ENCODE results near the gene WNT9B.

Gene WNT9B

DNA sequence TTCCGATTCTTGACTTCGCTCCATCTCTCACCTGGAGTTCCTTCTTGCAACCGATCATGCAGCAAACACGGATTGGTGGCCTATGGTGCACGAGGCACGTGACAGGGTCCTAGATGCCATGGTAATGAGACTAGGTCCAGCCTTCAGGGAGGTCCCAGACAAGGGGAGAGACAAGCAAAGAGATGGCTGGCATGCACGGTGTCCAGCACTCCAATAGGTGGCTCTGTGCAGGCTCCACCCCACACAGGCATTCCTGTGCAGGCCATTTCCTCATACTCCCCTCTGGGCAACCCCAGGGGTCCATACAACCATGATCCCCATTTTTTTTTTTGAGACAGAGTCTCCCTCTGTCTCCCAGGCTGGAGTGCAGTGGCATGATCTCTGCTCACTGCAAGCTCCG is 31.3 kb downstream of the WNT9B start:
- DNase-seq (ENCODE audit: low read depth): no peak

DNA sequence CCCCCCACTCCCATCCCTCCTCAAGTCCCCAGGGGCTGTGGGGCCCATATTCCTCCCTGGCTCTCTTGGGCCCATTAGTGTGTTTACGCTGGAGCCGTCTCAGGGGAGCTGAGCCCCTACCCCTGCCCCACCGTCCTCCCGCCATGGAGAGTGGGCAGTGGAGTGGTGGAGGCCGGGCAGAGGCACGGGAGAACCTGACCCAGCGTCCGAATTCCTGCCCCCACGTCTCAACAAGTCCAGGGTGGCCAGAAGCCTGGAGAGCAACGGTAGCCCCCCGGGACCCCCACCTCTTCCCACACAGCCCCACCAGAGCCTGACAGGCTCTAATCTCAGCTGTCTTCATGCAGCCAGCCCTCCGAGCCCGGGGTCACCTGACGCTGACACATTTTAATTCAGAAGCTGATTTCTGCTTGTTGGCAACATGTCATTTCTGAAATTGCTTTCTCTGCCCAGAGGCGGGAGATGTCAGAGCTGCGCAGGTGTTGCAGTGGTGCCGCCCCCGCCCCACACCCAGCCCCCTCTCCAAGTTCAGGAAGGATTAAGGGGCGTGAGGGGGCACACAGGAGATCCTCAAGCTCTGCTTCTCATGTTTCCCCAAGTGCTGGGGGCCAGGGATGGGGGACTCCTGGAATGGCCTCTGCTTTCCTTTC is 32.6 kb downstream of the WNT9B start:
- DNase-seq (ENCODE audit: low read depth): no peak

DNA sequence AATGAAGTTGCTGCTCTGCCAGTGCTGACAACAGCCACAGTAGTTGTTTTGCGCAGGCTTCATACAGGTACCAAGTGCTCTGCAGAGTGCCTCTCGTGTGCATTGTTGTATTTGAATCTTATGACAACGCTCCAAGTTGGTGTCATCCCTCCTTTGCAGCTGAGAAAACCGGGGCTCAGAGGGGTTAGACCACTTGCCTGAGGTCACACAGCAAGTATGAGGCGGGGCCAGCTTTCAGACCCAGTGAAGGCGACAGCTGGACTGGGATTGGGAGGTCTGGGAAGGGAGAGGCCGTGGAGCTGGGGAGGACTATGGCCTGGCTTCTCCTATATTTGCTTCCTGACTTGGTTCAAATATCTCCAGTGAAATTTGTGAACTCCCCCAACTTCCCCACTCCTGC is 33.2 kb downstream of the WNT9B start:
- DNase-seq (ENCODE audit: low read depth): no peak

DNA sequence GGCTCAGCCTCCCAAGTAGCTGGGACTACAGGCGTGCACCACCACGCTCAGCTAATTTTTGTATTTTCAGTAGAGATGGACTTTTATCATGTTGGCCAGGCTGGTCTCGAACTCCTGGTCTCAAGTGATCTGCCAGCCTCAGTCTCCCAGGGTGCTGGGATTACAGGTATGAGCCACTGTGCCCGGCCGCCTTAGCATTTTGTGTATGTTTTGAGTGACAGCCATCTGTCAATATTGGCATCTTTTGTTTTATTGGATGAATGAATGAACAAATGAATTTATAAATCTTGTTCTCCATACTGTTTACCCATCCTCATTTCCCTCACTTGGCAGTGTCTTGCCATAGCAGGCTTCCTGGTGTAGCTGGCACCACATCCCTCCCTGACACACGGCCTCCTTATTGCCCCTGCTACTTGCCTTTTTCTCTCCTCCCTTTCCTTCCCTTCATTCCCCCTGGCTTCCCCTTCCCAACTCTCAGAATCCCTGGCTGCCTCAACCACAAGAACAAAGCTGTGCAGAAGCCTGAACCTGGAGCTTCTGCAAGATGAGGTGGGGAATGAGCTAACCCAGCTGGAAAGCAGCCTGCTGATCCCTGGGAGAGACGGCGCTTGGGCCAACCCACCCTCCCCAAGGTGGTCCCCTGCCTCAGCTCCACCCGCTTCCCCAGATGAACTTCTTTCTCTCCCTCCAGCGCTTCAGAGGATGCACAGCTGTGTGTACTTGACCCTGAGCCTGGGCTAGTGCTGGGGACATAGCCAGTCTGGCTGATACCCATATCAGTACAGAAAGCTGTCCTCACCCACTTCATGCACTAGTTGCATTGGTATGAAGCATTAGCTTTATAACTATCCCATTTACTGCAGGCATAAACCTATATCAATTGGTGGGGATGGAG is 34.3 kb downstream of the WNT9B start:
- DNase-seq (ENCODE audit: low read depth): no peak

DNA sequence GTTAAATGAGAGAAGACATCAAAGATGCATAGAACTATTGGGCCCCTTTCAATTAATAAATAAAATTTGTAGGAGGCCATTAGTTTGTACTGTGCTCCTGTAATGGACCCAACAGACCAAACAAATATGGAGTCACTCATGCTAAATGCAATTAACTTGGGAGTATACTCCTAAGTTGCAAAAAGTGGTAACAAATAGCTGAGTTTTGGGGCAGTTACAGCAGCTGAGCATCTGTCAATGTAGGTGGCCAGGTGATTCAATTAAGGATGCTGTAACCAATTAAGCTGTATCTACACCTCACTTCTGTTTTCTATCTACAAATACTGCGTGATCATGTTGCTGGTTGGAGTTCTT is 34.9 kb downstream of the WNT9B start:
- no peak for DNase-seq (ENCODE audit: low read depth)

DNA sequence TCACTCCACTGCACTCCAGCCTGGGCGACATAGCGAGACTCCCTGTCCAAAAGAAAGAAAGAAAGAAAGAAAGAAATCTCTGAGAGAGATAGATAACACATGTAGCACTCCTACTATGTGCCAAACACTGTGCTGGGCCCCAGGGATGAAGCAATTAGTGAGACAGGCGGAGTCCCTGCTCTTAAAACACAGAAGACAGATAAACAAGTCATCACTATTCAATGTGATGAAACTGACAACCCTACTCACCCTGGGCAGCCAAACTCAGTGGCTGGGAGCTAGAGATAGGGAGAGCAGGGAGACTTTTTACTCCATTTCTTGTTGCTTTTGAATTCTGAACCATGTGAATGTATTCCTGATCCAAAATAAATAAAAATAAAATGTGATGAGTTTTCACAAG is 36.3 kb downstream of the WNT9B start:
- DNase-seq (ENCODE audit: low read depth): no peak

DNA sequence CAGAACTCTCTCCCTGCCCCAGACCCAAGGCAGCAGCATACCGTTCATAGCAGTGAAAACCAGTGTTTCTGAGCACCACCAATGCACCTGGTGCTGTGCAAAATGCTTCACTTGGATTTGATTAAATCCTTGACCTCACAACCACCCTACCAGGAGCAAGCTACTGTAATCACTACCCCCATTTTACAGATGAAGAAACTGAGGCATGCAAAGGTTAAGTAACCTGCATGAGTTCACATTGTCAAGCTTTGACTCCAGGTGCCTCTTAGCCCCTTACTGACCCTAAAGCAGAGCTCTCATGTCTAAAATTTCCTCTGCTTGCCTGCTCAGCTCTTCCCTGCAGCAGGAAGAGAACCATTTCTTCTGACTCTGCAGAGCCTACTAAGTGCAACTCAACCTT is 37.3 kb downstream of the WNT9B start:
- no peak for DNase-seq (ENCODE audit: low read depth)

DNA sequence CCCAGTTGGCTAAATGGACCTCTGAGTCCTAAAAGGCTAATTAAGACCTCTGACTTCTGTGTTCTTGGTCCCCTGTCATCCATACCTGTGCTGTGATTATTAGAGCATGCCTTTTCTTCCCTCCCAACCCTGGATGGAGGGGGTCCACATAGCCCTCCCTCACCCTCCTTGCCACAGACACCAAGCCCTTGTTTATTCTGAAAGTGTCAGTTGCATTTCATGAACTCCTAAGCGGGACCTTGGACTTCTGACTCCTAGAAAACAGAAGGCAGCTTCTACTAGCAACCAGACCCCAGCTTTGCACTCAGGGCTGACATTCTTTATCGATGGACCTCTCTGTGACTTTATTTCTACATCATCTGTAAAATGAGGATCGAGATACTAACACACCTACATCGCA is 38.1 kb downstream of the WNT9B start:
- DNase-seq (ENCODE audit: low read depth): no peak

DNA sequence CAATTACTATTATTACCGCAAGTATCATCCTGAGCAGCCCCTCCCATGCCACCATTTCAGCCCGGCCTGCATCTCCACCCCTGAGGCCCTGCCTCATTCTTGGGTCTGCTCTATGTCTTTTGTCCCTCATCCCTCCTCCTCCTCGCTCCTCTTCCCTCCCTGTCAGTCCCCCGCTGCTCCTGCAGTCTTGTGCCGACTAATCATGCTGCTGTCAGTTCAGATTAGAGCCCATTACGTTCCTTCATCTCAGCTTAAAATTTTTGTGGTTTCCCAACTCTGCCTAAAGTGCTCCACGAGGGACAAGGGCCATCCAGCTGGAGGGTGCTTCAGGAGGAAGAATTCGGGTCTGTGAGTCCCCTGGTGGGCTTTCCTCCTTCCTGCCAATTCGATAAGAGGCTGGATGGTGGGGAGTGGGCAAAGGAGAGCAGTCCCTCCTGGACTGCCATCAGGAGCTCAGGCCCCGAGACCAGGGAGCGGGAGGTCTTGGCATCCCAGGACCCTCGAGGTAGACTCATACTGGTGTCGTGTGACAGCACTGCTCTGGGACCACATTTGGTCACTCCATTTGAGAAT is 38.7 kb downstream of the WNT9B start:
- no peak for DNase-seq (ENCODE audit: low read depth)

DNA sequence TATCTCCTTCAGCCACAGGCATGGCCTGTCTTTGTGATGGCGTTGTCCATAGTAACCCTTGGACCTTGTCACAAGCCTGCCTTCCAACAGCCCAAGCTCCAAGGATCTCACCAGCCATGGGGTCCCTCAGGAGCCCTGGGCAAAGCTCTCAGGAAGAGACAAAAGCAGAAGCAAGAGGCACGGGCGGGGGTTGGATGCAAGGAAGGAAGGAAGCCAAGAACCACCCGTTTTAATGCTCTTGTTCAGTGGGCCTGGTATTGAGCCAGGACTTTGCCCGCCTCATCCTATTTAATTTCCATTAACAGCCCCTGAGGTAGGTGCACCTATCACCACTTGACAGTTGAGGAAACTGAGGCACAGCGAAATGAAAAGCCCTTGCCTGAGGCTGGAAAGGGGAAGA is 39.3 kb downstream of the WNT9B start:
- no peak for DNase-seq (ENCODE audit: low read depth)

DNA sequence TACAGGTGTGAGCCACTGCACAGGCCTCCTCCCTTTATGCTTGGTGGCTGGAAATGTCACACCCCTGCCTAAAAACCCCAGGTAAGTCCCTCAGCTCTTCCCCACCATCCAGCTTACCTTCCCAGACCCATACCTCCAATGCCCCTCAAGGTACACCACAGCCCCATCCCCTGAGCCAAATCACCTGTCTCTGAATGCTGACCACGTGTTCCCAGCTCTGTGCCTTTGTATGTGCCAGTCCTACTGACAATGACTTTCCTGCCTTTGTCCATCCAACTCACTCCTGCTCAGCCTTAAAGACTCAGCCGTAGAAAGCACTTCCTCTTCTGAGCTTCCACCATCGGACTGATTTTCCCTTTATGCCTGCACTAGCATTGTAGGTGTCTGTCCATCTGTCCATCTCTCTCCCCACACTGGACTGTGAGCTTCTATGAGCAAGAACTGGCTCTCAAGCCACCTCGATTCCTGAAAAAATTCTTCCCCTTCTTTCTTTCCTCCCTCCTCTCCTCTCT is 40.9 kb downstream of the WNT9B start:
- DNase-seq (ENCODE audit: low read depth): no peak

DNA sequence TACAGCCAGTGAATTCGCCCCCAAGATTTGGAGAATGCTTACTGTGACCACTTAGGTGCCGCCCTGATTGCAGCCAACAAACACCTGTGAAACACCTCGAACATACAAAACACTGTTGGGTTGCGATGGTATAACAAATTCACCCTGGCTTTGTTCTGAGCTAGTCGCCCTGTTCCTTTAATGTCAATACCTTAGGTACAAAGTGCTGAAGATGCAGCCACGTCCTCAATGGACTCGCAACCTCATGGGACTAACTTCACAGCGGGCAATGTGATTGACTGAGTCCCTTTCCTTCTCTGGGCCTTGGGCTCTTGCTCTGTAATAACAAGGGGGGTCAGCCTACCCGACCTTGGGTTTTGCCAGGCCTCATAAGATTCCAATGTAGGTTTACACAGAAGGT is 42.6 kb downstream of the WNT9B start:
- DNase-seq (ENCODE audit: low read depth): no peak

DNA sequence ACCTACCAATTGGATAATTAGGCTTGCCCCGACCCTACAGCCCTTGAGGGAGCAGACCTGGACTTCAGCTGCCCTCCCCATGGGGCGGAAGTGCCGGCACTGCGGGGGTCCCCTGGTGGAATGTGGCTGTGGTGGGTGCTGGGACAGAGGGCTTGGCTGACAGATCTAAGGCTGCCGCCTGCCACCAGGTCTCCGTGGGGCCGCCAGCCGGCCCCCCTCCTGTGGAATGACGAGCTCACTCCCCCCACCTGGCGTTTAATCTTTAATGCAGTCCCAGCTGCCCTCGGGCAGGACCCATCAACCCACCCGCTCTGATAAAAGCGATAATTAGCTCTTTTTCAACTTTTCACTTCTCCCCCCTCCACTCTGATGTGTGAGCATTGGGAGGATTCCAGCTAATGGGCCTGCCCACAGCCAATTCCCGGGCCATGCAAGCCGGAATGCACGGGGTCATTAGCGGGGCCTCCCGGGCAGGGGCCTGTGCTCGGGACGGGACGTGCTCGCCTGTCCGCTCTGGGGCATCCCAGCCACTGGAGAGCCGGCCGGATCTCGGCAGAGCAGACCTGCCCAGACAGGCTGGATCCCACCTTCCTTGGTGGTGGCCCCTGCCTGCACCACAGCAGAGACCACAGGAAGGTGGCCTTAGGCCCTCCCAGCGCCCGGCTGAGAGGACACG is 43.2 kb downstream of the WNT9B start:
- DNase-seq (ENCODE audit: low read depth): no peak

DNA sequence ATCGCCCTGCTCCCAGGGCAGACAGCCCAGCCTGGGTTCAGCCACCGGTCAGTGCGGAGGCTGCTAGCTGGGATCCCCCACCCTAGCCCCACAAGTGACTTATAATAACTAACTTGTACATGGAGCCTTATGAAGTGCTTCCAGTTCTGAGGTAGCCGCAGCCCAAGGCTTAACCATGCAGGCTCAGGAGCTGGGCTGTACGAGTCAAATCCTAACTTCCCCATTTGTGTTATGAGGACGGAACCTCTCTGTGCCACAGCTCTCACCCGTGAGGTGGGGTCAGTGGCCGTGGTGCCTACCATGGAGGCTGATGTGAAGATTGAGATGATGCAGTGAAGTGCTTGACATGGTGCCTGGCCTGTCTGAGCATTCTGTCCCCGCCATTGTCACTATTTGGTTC is 43.8 kb downstream of the WNT9B start:
- DNase-seq (ENCODE audit: low read depth): no peak

DNA sequence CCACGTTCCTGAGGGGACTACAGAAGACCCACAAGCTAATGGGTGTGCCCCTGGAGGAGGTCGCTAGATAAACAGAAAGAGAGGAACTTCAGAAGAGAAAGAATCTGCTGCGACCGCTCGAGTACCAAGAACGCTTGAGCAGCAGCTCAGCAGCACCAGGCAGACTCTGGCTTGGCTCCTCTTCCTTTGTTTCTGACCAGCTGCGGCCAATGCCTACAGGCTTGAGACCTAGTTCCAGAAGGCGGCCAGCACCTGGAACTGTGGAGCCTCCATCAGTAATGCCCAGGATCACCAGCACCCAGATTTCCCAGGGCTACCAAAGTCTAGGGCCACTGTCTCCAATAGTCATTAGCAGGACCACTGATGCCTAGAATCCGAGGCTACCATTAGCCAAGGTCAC is 45.6 kb downstream of the WNT9B start:
- no peak for DNase-seq (ENCODE audit: low read depth)

DNA sequence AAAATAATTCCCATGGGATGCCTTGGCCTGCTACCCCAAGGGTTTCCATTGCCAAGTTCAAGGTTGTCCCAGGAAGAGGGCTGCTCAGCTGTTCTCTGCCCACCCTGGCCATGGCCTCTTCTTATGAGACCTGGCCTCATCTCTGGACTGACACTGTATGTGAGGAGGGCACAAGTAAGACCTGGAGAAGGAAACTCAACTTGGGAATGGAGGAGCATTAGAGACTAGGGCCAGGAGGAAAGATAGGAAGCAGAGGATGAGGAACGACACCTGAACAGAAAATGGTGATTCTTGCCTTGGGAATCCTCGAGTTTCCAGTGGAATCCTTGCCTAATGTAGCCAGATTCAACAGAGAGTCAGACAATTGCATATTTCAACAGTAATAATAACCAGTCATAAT is 47.0 kb downstream of the WNT9B start:
- DNase-seq (ENCODE audit: low read depth): no peak

DNA sequence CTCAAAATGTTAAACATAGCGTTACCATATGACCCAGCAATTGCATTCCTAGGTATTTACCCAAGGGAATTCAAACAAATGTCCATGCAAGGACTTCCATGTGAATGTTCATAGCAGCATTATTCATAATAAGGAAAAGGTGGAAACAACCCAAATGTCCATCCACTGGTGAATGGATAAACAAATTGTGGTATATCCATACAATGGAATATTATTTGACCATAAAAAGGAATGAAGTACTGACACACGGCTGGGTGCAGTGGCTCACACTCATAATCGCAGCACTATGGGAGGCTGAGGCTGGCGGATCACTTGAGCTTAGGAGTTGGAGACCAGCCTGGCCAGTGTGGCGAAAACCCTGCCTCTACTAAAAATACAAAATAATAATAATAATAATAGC is 47.5 kb downstream of the WNT9B start:
- DNase-seq (ENCODE audit: low read depth): no peak

DNA sequence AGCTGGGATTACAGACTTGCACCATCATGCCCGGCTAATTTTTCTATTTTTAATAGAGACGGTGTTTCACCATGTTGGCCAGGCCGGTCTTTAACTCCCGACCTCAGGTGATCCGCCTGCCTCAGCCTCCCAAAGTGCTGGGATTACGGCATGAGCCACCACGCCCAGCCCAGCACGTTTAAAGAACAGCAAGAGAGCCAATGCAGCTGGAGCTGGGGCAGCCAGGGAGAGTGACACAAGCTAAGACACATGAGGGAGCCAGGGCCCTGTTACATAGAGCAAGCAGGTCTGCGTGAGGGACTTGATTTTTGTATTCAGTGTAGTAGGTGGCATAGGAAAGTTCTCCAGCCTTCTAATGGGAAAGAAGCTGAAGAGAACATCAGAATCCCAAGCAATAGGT is 49.9 kb downstream of the WNT9B start:
- DNase-seq (ENCODE audit: low read depth): no peak

DNA sequence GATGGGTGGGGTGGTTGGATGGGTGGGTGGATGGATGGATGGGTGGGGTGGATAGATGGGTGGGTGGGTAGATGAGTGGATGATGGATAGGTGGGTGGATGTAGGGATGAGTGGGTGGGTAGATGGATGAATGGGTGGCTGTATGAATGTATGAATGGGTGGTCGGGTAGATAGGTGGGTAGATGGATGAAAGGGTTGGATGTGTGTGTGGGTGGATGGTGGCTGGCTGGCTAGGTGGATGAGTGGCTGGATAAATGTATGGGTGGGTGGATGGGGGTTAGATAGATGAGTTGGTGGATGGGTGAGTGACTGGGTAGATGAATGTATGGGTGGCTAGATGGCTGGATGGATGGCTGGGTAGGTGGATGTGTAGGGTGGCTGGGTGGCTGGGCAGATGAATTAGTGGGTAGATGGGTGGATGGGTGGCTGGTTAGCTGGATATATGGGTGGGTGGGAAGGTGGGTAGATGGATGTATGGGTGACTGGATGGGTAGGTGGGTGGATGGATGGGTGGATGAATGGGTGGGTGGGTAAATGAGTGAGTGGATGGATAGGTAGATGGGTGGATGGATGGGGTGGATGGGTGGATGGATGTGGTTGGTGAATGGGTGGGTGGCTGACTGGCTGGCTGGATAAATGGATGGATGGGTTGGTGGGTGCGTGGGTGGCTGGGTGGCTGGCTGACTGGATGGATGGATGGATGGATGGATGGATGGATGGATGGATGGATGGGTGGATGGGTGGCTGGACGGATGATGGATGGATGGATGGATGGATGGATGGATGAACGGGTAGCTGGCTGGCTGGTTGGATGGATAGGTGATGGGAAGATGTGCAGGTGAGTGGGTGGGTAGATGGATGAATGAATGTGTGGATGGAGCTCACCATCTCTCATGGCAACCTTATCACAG is 52.6 kb downstream of the WNT9B start:
- DNase-seq (ENCODE audit: low read depth): no peak

DNA sequence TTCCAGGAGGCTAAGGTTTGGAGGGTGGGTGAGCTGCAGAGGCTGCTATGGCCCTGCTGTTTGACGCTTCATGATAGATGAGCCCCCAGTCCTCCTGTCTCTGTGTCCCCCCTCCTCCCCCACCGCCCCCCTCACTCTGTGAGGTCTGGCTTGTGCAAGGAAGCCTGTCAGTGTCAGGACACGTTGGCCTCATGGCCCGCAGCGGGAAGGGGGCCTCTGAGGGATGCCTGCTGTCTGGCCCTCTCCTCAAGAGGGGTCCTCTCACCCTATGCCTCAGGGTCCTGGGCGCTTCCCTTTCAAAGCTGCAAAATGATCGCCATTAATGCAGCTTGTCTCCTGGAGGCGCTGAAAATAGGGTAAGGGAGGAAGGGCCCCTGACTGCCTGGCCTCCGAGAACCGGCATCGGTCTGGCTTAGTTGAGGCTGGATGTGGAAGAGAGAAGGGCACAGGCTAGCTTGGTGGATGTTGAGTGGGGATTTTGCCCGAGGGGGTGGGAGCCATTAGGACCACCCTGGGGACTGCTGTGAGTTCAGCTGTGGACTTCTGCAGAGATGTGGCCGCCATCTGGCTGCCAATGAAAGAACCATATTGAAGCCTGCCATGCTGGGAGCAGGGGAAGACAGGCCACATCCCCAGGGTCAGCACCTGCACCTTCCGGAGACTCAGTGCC is 56.8 kb downstream of the WNT9B start:
- no peak for DNase-seq (ENCODE audit: low read depth)
